ENCODE data around the gene LCLAT1. TPM values are rescaled to one million over a fixed set of nuclear protein-coding genes. Genes with fewer than 3 reads are reported as not detected.

LCLAT1 gene
- total RNA-seq, 6 donors from 2014 or later = 7.0 to 21.9 (median 12.4) TPM

DNA sequence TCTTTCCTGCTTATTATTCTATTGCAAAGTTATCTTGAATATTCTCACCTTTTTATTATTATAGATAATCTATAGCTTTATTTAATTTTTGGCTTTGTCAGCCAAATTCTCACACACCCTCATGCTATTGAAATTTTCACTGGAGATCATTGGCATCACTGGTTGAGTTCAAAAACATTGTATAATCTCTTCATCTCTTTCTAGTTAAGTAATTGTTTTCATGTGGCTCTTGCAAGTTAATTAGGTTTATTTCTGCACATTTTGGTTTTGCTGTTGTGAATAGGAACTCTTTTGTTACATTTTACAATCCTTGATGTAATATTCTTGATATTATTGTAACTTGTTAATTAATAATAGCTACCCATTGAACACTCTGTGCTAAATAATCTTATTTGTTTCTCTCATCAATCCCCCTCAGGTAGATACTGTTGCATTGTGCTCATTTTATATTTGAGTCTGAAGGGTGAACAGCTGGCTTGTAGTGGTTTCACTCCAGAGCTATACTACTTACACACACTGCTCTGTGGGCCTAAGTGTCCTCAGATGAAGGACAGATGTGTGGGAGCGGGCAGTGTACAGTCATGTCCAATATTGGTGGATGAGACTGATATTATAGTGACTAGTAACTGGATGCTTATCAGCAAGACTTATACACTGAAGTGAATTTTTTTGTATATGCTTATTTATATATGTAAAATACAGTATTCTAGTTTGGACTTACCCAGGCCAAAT lies 112.7 kb downstream of the LCLAT1 start:
- DNase-seq = no peak
- 87 to 88% methylated on average over 1 of the region's 1 CpG for WGBS, 2 donors
- Histone ChIP-seq H3K4me3 (no peak overlapping the region), H3K9me3 (no peaks in the 10 kb centered on the region), H3K27ac (no peak overlapping the region), H3K36me3 (no peaks in the 10 kb centered on the region), H3K27me3 (no peaks in the 10 kb centered on the region), H3K4me1 (peaks cover 0 to 4% (median 0%) of the 10 kb centered on the region in 4 donors)
- no peak for ATAC-seq (ENCODE audit: low FRiP score in 2 of 2)
- TF ChIP-seq EP300 (IDR thresholded peaks at IDR 0.05) = no peak

DNA sequence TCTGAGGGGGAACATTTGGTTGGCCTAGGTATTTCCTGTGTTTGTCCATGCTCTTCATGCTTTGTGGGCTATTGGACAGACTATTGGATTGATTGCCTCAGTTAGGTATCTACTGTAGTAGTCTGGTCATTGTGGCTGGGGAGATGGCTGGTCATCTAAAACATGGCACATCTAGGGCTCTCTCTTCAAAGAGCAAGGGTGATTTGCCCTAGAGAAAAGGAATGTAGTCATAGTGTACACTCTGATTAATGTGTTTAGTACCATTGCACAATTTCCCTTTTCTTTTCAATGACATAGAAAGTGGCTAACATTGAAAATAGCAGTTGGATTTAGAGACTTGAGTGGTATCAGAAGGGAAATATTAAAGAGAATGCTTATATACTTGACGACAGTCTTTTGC lies 114.3 kb downstream of the LCLAT1 start:
- Histone ChIP-seq H3K27me3 (no peaks in the 10 kb centered on the region), H3K36me3 (no peaks in the 10 kb centered on the region), H3K4me1 (peaks cover 0 to 8% (median 0%) of the 10 kb centered on the region in 4 donors), H3K4me3 (no peak overlapping the region), H3K9me3 (no peaks in the 10 kb centered on the region), H3K27ac (no peak overlapping the region)
- WGBS, 2 donors = 79 to 95% methylated on average over 1 of the region's 1 CpG
- DNase-seq (no peak), ATAC-seq (ENCODE audit: low FRiP score in 2 of 2) (no peak)
- TF ChIP-seq, protein P1, sequence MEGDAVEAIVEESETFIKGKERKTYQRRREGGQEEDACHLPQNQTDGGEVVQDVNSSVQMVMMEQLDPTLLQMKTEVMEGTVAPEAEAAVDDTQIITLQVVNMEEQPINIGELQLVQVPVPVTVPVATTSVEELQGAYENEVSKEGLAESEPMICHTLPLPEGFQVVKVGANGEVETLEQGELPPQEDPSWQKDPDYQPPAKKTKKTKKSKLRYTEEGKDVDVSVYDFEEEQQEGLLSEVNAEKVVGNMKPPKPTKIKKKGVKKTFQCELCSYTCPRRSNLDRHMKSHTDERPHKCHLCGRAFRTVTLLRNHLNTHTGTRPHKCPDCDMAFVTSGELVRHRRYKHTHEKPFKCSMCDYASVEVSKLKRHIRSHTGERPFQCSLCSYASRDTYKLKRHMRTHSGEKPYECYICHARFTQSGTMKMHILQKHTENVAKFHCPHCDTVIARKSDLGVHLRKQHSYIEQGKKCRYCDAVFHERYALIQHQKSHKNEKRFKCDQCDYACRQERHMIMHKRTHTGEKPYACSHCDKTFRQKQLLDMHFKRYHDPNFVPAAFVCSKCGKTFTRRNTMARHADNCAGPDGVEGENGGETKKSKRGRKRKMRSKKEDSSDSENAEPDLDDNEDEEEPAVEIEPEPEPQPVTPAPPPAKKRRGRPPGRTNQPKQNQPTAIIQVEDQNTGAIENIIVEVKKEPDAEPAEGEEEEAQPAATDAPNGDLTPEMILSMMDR (IDR thresholded peaks at IDR 0.05) = no peak
- TF ChIP-seq POLR2A (IDR thresholded peaks at IDR 0.05) = no peak
- no peak for TF ChIP-seq POLR2AphosphoS5 (IDR thresholded peaks at IDR 0.05)
- no peak for TF ChIP-seq EP300 (IDR thresholded peaks at IDR 0.05)

DNA sequence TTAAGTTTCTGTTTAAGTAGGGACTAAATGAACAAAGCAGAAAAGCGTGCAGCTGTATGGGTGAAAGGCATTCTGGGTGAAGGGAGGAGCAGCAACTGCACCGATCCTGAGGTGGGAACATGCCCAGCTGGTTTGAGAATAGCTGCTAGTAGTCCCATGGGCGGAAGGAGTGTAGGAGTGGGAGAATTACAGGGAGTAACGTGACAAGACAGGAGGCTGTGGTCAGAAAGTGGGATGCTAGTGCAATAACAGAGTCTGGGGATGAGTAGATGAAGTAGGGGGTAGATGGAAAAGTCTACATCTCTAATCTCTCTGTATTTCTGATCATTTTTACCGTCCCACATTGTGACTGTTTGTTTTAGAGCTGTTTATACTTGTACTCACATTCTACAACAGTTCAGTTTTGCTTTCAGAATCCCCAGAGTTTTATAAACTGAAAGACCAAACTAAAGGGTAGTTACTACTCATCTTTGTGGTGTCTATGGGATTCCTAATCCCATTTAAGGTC lies 118.9 kb downstream of the LCLAT1 start:
- Histone ChIP-seq H3K27me3 (no peaks in the 10 kb centered on the region), H3K4me3 (no peak overlapping the region), H3K36me3 (peaks cover 0 to 4% (median 0%) of the 10 kb centered on the region in 4 donors), H3K9me3 (no peaks in the 10 kb centered on the region), H3K4me1 (peaks cover 0 to 8% (median 0%) of the 10 kb centered on the region in 4 donors), H3K27ac (peak overlapping the region; percentile 28 to 74 (median 53))
- peak in 1 of 2 donors; percentile 86 for ATAC-seq (ENCODE audit: low FRiP score in 2 of 2)
- no peak for TF ChIP-seq EP300 (IDR thresholded peaks at IDR 0.05)
- TF ChIP-seq, protein P1 (IDR thresholded peaks at IDR 0.05) = no peak
- no peak for TF ChIP-seq POLR2AphosphoS5 (IDR thresholded peaks at IDR 0.05)
- no peak for TF ChIP-seq POLR2A (IDR thresholded peaks at IDR 0.05)
- WGBS, 2 donors = 54 to 60% methylated on average over 5 of the region's 5 CpGs
- no peak for DNase-seq

DNA sequence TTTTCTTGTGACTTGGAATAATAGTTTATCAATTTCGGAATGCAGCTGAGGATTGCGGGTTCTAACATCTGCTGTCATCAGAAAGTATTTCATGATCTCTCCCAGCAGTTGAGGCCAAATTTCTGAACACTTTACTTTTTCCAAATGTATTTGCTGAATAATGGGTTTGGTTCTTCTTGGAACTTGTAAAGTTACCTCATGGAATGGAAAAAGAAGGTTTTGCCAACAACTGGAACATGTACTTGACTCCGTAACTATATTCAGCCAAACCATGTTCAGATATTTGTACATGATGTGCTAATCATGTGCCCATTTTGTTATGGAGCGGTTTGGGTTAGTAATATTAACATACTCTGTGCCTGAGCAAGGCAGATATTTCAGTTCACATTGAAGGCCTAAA lies 119.6 kb downstream of the LCLAT1 start:
- ATAC-seq (ENCODE audit: low FRiP score in 2 of 2) (peak in 1 of 2 donors; percentile 88), DNase-seq (no peak)
- peak in 1 of 2 donors; percentile 7 for TF ChIP-seq POLR2AphosphoS5 (IDR thresholded peaks at IDR 0.05)
- TF ChIP-seq POLR2A (IDR thresholded peaks at IDR 0.05) = no peak
- WGBS, 2 donors = 81 to 84% methylated on average over 4 of the region's 4 CpGs
- Histone ChIP-seq H3K27ac (peak overlapping the region; percentile 28 to 74 (median 53)), H3K36me3 (peaks cover 0 to 4% (median 0%) of the 10 kb centered on the region in 4 donors), H3K9me3 (no peaks in the 10 kb centered on the region), H3K4me3 (no peak overlapping the region), H3K27me3 (no peaks in the 10 kb centered on the region), H3K4me1 (peaks cover 0 to 5% (median 0%) of the 10 kb centered on the region in 4 donors)

DNA sequence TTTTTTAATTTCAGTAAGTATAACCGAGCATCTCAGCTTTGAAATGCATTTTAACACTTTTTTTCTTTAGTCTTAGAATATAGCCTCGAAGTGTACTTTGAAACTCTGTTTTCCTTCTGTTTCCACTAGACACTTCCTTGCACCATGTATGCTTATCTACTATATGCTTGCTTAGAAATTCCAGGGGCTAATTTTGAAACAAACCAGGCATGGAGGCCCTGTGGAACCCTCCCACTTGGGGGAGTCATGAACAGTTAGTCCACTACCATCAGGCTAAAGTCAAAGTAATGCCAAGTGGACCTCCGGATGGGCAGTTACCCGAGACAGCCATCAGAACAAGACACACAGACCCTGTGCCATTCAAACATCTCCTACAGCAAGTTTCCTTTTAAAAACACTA lies 120.3 kb downstream of the LCLAT1 start:
- Histone ChIP-seq H3K27ac (peak overlapping the region in 1 of 4 donors; percentile 5), H3K4me1 (peaks cover 0 to 4% (median 0%) of the 10 kb centered on the region in 4 donors), H3K4me3 (no peak overlapping the region), H3K9me3 (no peaks in the 10 kb centered on the region), H3K27me3 (no peaks in the 10 kb centered on the region), H3K36me3 (peaks cover 0 to 4% (median 0%) of the 10 kb centered on the region in 4 donors)
- ATAC-seq (ENCODE audit: low FRiP score in 2 of 2) = no peak
- no peak for DNase-seq
- TF ChIP-seq, protein P1 (IDR thresholded peaks at IDR 0.05) = no peak
- TF ChIP-seq POLR2AphosphoS5 (IDR thresholded peaks at IDR 0.05) (no peak), EP300 (IDR thresholded peaks at IDR 0.05) (no peak), POLR2A (IDR thresholded peaks at IDR 0.05) (no peak)
- whole genome bisulfite sequencing, 2 donors = 96 to 97% methylated on average over 4 of the region's 4 CpGs

Data from upper lobe of left lung (tissue), 6 donors.